ENCODE data around the gene MADD. TPM values are rescaled to one million over a fixed set of nuclear protein-coding genes. Genes with fewer than 3 reads are reported as not detected.

Gene MADD
- total RNA-seq, 6 experiments from 2014 or later, result 15.2 to 21.3 (median 16.8) TPM

GRCh38 chr11:47278058-47278457, 8.1 kb downstream of the MADD start:
- Histone ChIP-seq H3K4me3 (no peak overlapping the region), H3K27me3 (no peaks in the 10 kb centered on the region), H3K4me1 (peaks cover 0 to 11% (median 5%) of the 10 kb centered on the region in 4 donors), H3K27ac (no peak overlapping the region), H3K36me3 (peaks cover 19 to 81% (median 36%) of the 10 kb centered on the region in 4 donors), H3K9me3 (no peaks in the 10 kb centered on the region)
- ATAC-seq, result no peak
- TF ChIP-seq CTCF (IDR thresholded peaks at IDR 0.05) (no peak), POLR2A (IDR thresholded peaks at IDR 0.05) (no peak)
- no peak for DNase-seq
- WGBS (ENCODE audit: insufficient coverage, low coverage, low lambda C conversion rate, missing lambda C conversion rate), result 59% methylated on average over 3 of the region's 3 CpGs
- intact Hi-C loops (cut with DNase I), result loop anchor here in 1 of 2 donors (10.0 kb wide), 1 partner anchor 67 kb away; no protein-coding TSS in a partner anchor

- Histone ChIP-seq H3K9me3 (no peaks in the 10 kb centered on the region), H3K4me3 (no peak overlapping the region), H3K27ac (no peak overlapping the region), H3K36me3 (peaks cover 19 to 86% (median 38%) of the 10 kb centered on the region in 4 donors), H3K4me1 (peaks cover 0 to 11% (median 5%) of the 10 kb centered on the region in 4 donors), H3K27me3 (no peaks in the 10 kb centered on the region)
- no peak for DNase-seq
- 93% methylated on average over 4 of the region's 4 CpGs for WGBS (ENCODE audit: insufficient coverage, low coverage, low lambda C conversion rate, missing lambda C conversion rate)
- ATAC-seq, result no peak
- no peak for TF ChIP-seq POLR2A (IDR thresholded peaks at IDR 0.05)
- TF ChIP-seq CTCF (IDR thresholded peaks at IDR 0.05), result no peak
- intact Hi-C loops (cut with DNase I), result loop anchor here in 1 of 2 donors (10.0 kb wide), 1 partner anchor 66 kb away; no protein-coding TSS in a partner anchor
Observed at GRCh38 chr11:47278769-47279168, 8.8 kb downstream of the MADD start.

GRCh38 chr11:47280099-47280498, 10.2 kb downstream of the MADD start:
- H3K27ac ChIP-seq, result no peak overlapping the region
- H3K36me3 ChIP-seq, result peaks cover 17 to 86% (median 45%) of the 10 kb centered on the region in 4 donors
- peaks cover 0 to 11% (median 5%) of the 10 kb centered on the region in 4 donors for H3K4me1 ChIP-seq
- TF ChIP-seq POLR2A (IDR thresholded peaks at IDR 0.05) (no peak), CTCF (IDR thresholded peaks at IDR 0.05) (no peak)
- no peaks in the 10 kb centered on the region for H3K9me3 ChIP-seq
- no peak overlapping the region for H3K4me3 ChIP-seq
- no peaks in the 10 kb centered on the region for H3K27me3 ChIP-seq
- intact Hi-C loops (cut with DNase I), result no loop called here
- DNase-seq, result no peak
- ATAC-seq, result no peak

GRCh38 chr11:47280860-47281259, 10.9 kb downstream of the MADD start:
- DNase-seq (no peak), ATAC-seq (no peak)
- peaks cover 0 to 11% (median 5%) of the 10 kb centered on the region in 4 donors for H3K4me1 ChIP-seq
- intact Hi-C loops (cut with DNase I), result no loop called here
- 73% methylated on average over 5 of the region's 5 CpGs for WGBS (ENCODE audit: insufficient coverage, low coverage, low lambda C conversion rate, missing lambda C conversion rate)
- H3K27ac ChIP-seq, result no peak overlapping the region
- H3K36me3 ChIP-seq, result peaks cover 10 to 86% (median 46%) of the 10 kb centered on the region in 4 donors
- H3K9me3 ChIP-seq, result no peaks in the 10 kb centered on the region
- no peak for TF ChIP-seq POLR2A (IDR thresholded peaks at IDR 0.05)
- H3K4me3 ChIP-seq, result no peak overlapping the region
- H3K27me3 ChIP-seq, result no peaks in the 10 kb centered on the region

- DNase-seq (no peak), ATAC-seq (peak; percentile 92 to 98 (median 94))
- Histone ChIP-seq H3K27me3 (no peaks in the 10 kb centered on the region), H3K27ac (peak overlapping the region in 2 of 3 donors; percentile 54 to 62), H3K36me3 (peaks cover 3 to 81% (median 39%) of the 10 kb centered on the region in 4 donors), H3K9me3 (no peaks in the 10 kb centered on the region), H3K4me1 (peaks cover 0 to 11% (median 5%) of the 10 kb centered on the region in 4 donors), H3K4me3 (no peak overlapping the region)
- TF ChIP-seq POLR2A (IDR thresholded peaks at IDR 0.05), result no peak
- TF ChIP-seq CTCF (IDR thresholded peaks at IDR 0.05), result no peak
- intact Hi-C loops (cut with DNase I), result no loop called here
- 40% methylated on average over 6 of the region's 7 CpGs for WGBS (ENCODE audit: insufficient coverage, low coverage, low lambda C conversion rate, missing lambda C conversion rate)
Observed at GRCh38 chr11:47282462-47282861, 12.5 kb downstream of the MADD start.

Data from right lobe of liver (tissue), 6 donors.